ENCODE data around the gene SLC66A2.

DNA sequence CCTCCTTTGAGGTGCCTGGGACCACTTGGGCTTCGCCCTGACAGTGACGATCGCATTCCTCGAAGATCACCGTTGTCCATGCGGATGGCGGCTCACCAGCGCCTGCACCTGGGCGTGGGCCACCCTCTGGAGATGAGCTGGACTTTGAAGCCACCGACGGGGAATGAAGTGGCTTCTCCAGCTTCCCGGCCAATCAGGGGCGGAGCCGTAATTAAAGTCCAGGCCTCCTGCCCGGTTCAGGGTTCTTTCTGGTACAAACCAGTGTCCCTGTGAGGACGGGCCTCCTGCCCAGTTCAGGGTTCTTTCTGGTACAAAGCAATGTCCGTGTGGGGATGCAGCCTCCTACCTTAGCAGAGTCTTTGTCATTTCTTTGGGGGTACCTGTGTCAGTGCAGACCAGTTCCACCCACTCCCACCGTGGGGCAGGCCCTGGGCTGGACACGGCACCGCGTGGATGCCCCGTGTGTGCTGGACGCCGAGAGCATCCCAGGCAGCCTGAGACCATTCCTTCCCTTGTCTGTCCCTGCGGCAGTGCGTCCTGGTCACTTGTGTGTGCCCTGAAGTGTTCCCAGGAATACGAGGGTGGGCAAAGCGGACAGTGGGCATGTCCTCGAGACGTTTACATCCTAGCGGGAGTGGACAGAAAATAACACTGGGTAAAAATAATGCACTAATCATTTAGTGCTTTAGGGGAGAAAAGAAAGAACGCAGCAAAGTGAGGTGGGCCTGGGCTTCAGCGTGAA lies 98.7 kb downstream of the SLC66A2 start:
- no peak for TF ChIP-seq POLR2A (IDR thresholded peaks at IDR 0.05)
- TF ChIP-seq, protein P1, sequence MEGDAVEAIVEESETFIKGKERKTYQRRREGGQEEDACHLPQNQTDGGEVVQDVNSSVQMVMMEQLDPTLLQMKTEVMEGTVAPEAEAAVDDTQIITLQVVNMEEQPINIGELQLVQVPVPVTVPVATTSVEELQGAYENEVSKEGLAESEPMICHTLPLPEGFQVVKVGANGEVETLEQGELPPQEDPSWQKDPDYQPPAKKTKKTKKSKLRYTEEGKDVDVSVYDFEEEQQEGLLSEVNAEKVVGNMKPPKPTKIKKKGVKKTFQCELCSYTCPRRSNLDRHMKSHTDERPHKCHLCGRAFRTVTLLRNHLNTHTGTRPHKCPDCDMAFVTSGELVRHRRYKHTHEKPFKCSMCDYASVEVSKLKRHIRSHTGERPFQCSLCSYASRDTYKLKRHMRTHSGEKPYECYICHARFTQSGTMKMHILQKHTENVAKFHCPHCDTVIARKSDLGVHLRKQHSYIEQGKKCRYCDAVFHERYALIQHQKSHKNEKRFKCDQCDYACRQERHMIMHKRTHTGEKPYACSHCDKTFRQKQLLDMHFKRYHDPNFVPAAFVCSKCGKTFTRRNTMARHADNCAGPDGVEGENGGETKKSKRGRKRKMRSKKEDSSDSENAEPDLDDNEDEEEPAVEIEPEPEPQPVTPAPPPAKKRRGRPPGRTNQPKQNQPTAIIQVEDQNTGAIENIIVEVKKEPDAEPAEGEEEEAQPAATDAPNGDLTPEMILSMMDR (IDR thresholded peaks at IDR 0.05) = no peak

Data from stomach (tissue), 4 donors.